Smooth muscle cell (in vitro differentiated cells): ENCODE measurements around the gene GALNT18. TPM values are rescaled to one million over a fixed set of nuclear protein-coding genes. Genes with fewer than 3 reads are reported as not detected.
A peak's percentile ranks its signal among the peaks of the same experiment; 100 is the strongest.

Experiments used
- DNase-seq: peaks from one replicate; lab custom pipeline; 2025; ENCODE audit not compliant: unreplicated experiment; lab: John Stamatoyannopoulos, UW
- H2AFZ ChIP-seq: fragments of 200-600 bp; sonication (generic); 2 replicates; pipeline ENCODE4 v1.6.0; 2016; ENCODE audit warnings: antibody characterized with exemption, low read depth, mild to moderate bottlenecking
- H3F3A ChIP-seq: fragments of 200-600 bp; sonication (generic); 2 replicates; pipeline ENCODE4 v1.6.0; 2017; ENCODE audit warnings: antibody characterized with exemption, low read depth
- H3K27ac ChIP-seq: fragments of 200-600 bp; sonication (generic); 2 replicates; pipeline ENCODE4 v1.5.1; 2016; ENCODE audit warnings: low read depth, mild to moderate bottlenecking
- H3K27me3 ChIP-seq: fragments of 200-600 bp; sonication (generic); 2 replicates; pipeline ENCODE4 v1.6.1; 2016; ENCODE audit warnings: low read depth, mild to moderate bottlenecking
- H3K36me3 ChIP-seq: fragments of 200-600 bp; sonication (generic); 2 replicates; pipeline ENCODE4 v1.5.1; 2016; ENCODE audit warnings: low read depth
- H3K4me1 ChIP-seq: fragments of 200-600 bp; sonication (generic); 2 replicates; pipeline ENCODE4 v1.5.1; 2016; ENCODE audit warnings: low read depth
- H3K4me2 ChIP-seq: fragments of 200-600 bp; sonication (generic); 2 replicates; pipeline ENCODE4 v1.6.0; 2016; ENCODE audit warnings: mild to moderate bottlenecking
- H3K4me3 ChIP-seq: fragments of 200-600 bp; sonication (generic); 2 replicates; pipeline ENCODE4 v1.5.1; 2016; ENCODE audit warnings: mild to moderate bottlenecking
- H3K79me2 ChIP-seq: fragments of 200-600 bp; sonication (generic); 2 replicates; pipeline ENCODE4 v1.6.0; 2016; ENCODE audit warnings: low read depth, mild to moderate bottlenecking
- H3K9ac ChIP-seq: fragments of 200-600 bp; sonication (generic); 2 replicates; pipeline ENCODE4 v1.6.0; 2016; ENCODE audit warnings: low read depth
- H3K9me3 ChIP-seq: fragments of 200-600 bp; sonication (generic); replicated peaks from 2 replicates; pipeline ENCODE4 v1.5.1; 2016; ENCODE audit warnings: low read depth
- H4K20me1 ChIP-seq: fragments of 200-600 bp; sonication (generic); 2 replicates; pipeline ENCODE4 v1.6.0; 2016; ENCODE audit warnings: low read depth
- WGBS: methylation state at CpG from one replicate; pipeline ENCODE4 v1.1.7; 2016; ENCODE audit warnings: low lambda C conversion rate; 5-methylcytosine and 5-hydroxymethylcytosine counted together
- polyA plus RNA-seq: library from polyadenylated mRNA; unstranded; fragments of >200 nt; fragmentation: Nextera tagmentation; extraction: Ambion mirVana; gene quantifications from 2 replicates; pipeline ENCODE4 v1.2.1, GENCODE V29; 2016
- total RNA-seq: library from RNA; depleted of rRNA; stranded (reverse); fragments of >200 nt; gene quantifications from 2 replicates; pipeline ENCODE4 v1.2.3, GENCODE V29; 2014
- TF ChIP-seq, protein P1 (sequence below): fragments of 200-600 bp; sonication (generic); IDR thresholded peaks from 2 replicates; pipeline ENCODE4 v1.5.1; 2017; ENCODE audit warnings: borderline replicate concordance, mild to moderate bottlenecking, antibody characterized with exemption; ENCODE audit not compliant: insufficient read depth, poor library complexity, severe bottlenecking

Gene GALNT18
- total and polyA plus RNA-seq, 2 experiments from 2014 or later: 11.5 to 16.3 TPM

DNA sequence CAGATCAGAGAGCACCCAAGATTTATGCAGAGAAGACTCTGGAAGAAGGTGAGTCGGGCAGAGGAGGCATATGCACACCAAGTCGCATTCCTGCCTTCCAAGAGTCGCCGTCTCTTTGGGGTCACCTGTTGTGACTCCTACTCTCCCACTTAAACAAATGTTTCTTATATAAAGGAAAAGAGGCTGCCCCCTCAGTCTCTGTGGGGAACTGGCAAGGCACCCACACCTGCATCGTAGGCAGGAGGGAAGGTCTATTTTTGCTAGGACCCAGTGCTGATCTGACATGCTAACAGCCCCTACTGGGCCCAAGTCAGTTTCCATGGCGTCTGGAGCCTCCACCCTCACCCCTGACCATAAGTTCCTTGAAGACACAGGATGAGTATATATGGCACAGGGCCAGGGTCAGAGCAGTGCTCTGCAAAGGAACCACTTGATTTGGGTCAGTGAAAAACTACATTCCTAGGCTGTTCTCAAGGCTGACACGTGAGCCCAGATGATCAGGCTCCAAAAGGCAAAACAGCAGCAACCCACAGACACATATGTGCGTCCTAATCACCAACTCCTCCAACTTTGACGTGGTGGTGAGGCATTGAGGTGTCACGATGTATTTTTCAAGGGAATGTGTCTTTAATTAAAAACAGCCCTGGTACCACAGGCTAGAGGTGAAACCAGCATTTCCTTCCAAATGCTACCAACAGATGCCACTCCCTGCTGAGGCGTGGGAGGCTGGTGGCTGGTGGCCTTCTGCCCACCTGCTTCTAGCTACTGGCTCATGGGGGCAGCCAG lies 213.2 kb downstream of the GALNT18 start:
- Histone ChIP-seq H3K9ac (no peak overlapping the region), H4K20me1 (no peaks in the 10 kb centered on the region), H3K4me1 (peaks cover 13% of the 10 kb centered on the region), H3K27ac (no peak overlapping the region), H3K27me3 (no peaks in the 10 kb centered on the region), H3K4me3 (no peak overlapping the region), H3F3A (peaks cover 21% of the 10 kb centered on the region), H3K9me3 (no peaks in the 10 kb centered on the region), H3K4me2 (no peak overlapping the region), H3K36me3 (no peaks in the 10 kb centered on the region), H3K79me2 (no peaks in the 10 kb centered on the region), H2AFZ (no peak overlapping the region)
- DNase-seq: no peak
- TF ChIP-seq, protein P1, sequence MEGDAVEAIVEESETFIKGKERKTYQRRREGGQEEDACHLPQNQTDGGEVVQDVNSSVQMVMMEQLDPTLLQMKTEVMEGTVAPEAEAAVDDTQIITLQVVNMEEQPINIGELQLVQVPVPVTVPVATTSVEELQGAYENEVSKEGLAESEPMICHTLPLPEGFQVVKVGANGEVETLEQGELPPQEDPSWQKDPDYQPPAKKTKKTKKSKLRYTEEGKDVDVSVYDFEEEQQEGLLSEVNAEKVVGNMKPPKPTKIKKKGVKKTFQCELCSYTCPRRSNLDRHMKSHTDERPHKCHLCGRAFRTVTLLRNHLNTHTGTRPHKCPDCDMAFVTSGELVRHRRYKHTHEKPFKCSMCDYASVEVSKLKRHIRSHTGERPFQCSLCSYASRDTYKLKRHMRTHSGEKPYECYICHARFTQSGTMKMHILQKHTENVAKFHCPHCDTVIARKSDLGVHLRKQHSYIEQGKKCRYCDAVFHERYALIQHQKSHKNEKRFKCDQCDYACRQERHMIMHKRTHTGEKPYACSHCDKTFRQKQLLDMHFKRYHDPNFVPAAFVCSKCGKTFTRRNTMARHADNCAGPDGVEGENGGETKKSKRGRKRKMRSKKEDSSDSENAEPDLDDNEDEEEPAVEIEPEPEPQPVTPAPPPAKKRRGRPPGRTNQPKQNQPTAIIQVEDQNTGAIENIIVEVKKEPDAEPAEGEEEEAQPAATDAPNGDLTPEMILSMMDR: no peak
- 90% methylated on average over 11 of the region's 11 CpGs for WGBS

DNA sequence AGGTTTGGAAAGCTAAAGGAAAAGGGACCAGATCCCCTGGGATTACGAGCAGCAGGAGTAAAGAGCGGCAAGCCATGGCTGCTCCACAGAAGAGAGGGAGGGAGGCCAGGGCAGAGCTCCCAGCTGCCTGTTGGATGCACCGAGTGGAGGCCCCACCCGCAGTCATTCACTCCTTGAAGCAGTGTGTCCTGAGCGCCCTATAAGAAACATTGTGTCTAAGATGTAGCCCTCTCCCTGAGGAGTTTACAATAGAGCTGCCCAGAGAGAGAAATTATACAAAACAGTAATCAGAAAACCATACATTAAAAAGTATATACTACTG lies 214.1 kb downstream of the GALNT18 start:
- H2AFZ ChIP-seq: no peak overlapping the region
- H3K4me2 ChIP-seq: peak overlapping the region; percentile 49
- no peaks in the 10 kb centered on the region for H3K9me3 ChIP-seq
- TF ChIP-seq, protein P1: no peak
- no peak overlapping the region for H3K27ac ChIP-seq
- no peak overlapping the region for H3K9ac ChIP-seq
- no peak overlapping the region for H3K4me3 ChIP-seq
- H3K79me2 ChIP-seq: no peaks in the 10 kb centered on the region
- H4K20me1 ChIP-seq: no peaks in the 10 kb centered on the region
- DNase-seq: no peak
- peaks cover 21% of the 10 kb centered on the region for H3F3A ChIP-seq
- H3K4me1 ChIP-seq: peaks cover 13% of the 10 kb centered on the region
- H3K36me3 ChIP-seq: no peaks in the 10 kb centered on the region
- H3K27me3 ChIP-seq: no peaks in the 10 kb centered on the region
- 55% methylated on average over 5 of the region's 5 CpGs for WGBS

DNA sequence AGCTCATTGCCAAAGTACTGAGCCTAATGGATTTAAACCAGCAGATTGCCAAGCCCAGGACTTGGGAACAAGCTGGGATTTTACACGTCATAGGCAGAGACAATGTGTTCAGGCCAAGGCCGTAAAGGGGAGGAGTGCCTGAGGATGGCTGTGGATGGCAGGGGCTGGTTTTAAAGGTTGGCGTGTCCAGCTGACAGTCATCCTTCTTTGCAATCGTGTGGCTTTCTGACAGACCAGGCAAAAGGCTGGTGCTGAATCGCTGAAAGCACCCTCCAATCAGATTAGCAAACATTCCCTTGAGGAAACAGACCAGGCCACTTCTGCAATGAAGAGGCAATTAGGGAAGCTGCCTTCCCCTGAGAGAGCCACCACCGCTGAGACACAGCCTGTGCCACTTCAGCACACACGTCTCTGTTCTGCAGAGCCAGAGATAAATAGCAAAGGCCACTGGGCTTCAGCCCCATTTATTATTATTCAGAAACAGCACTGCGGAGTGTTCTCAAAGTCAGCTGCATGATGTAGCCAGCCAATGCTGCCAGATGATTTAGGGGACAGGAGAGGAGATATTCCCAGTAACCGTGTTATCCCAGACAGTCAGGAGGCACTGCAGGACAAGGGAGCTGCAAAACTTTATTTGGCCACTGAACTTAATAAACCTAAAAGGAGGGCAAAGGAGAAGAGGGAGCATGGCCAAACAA lies 214.6 kb downstream of the GALNT18 start:
- no peaks in the 10 kb centered on the region for H3K79me2 ChIP-seq
- DNase-seq: no peak
- H4K20me1 ChIP-seq: no peaks in the 10 kb centered on the region
- H3K27me3 ChIP-seq: no peaks in the 10 kb centered on the region
- H3K36me3 ChIP-seq: no peaks in the 10 kb centered on the region
- H2AFZ ChIP-seq: no peak overlapping the region
- TF ChIP-seq, protein P1: no peak
- 15% methylated on average over 9 of the region's 9 CpGs for WGBS
- H3K4me1 ChIP-seq: peaks cover 13% of the 10 kb centered on the region
- H3K27ac ChIP-seq: peak overlapping the region; percentile 34
- no peaks in the 10 kb centered on the region for H3K9me3 ChIP-seq
- no peak overlapping the region for H3K4me3 ChIP-seq
- no peak overlapping the region for H3K9ac ChIP-seq
- peak overlapping the region; percentile 49 for H3K4me2 ChIP-seq
- H3F3A ChIP-seq: peaks cover 21% of the 10 kb centered on the region
